ENCODE results near the gene RBM41.
"Not testable (repeated sequence)": the region's sequence is repeated elsewhere in the genome, so short reads cannot be mapped to it uniquely, and the experiment has no call there.

The RBM41 gene

GRCh38 chrX:107118322-107119147 is at the start of gene RBM41:
Gene RBM41 (minus strand): TSS chrX:107118822. CDS start chrX:107118773, 49 bp downstream.
- peak; percentile 68 for DNase-seq (ENCODE audit: low spot score)

GRCh38 chrX:107168257-107168656 is 49.6 kb upstream of the RBM41 start:
- peak; percentile 36 for DNase-seq (ENCODE audit: low spot score)

GRCh38 chrX:107167163-107167921 is 48.7 kb upstream of the RBM41 start:
- DNase-seq (ENCODE audit: low spot score) = no peak

- DNase-seq (ENCODE audit: low spot score) = not testable (repeated sequence)
These were observed 39.0 kb upstream of the RBM41 start for GRCh38 chrX:107157618-107158017.

GRCh38 chrX:107155621-107156430 is 37.2 kb upstream of the RBM41 start:
- not testable (repeated sequence) for DNase-seq (ENCODE audit: low spot score)

- DNase-seq (ENCODE audit: low spot score) = no peak
These were observed 36.4 kb upstream of the RBM41 start for GRCh38 chrX:107154787-107155620.

GRCh38 chrX:107153005-107153404 is 34.4 kb upstream of the RBM41 start:
- DNase-seq (ENCODE audit: low spot score) = peak; percentile 4

- DNase-seq (ENCODE audit: low spot score) = no peak
These were observed 28.0 kb upstream of the RBM41 start for GRCh38 chrX:107146670-107147069.

GRCh38 chrX:107135965-107136307 is 17.3 kb upstream of the RBM41 start:
- DNase-seq (ENCODE audit: low spot score) = no peak

GRCh38 chrX:107135049-107135964 is 16.7 kb upstream of the RBM41 start:
- DNase-seq (ENCODE audit: low spot score) = no peak

- no peak for DNase-seq (ENCODE audit: low spot score)
These were observed 5.1 kb upstream of the RBM41 start for GRCh38 chrX:107123750-107124149.

GRCh38 chrX:107119283-107119682 is 661 bp upstream of the RBM41 start:
- no peak for DNase-seq (ENCODE audit: low spot score)

GRCh38 chrX:107117993-107118321 is 665 bp downstream of the RBM41 start:
- peak; percentile 3 for DNase-seq (ENCODE audit: low spot score)

GRCh38 chrX:107107459-107107858 is 11.2 kb downstream of the RBM41 start:
- no peak for DNase-seq (ENCODE audit: low spot score)

GRCh38 chrX:107102980-107103379 is 15.6 kb downstream of the RBM41 start:
- no peak for DNase-seq (ENCODE audit: low spot score)

GRCh38 chrX:107076158-107076557 is 42.5 kb downstream of the RBM41 start:
- DNase-seq (ENCODE audit: low spot score) = no peak

GRCh38 chrX:107057731-107058130 is 60.9 kb downstream of the RBM41 start:
- not testable (repeated sequence) for DNase-seq (ENCODE audit: low spot score)

- no peak for DNase-seq (ENCODE audit: low spot score)
These were observed 63.6 kb downstream of the RBM41 start for GRCh38 chrX:107054978-107055377.

- no peak for DNase-seq (ENCODE audit: low spot score)
These were observed 68.4 kb downstream of the RBM41 start for GRCh38 chrX:107050195-107050709.

- no peak for DNase-seq (ENCODE audit: low spot score)
These were observed 71.0 kb downstream of the RBM41 start for GRCh38 chrX:107047622-107048021.
